WI38 (cell line): Measurements from ENCODE around the gene AKAP10.

Experiments
- H3K4me3 ChIP-seq: 2 replicates; pipeline ENCODE4 v1.5.1; 2011; ENCODE audit warnings: low read depth, mild to moderate bottlenecking, control low read depth, low read length
- TF ChIP-seq, protein P1 (sequence below): IDR thresholded peaks from 2 replicates; pipeline ENCODE4 v1.5.1; 2012; ENCODE audit warnings: low read depth, mild to moderate bottlenecking, control low read depth, low read length

The AKAP10 gene

GRCh38 chr17:19915245-19915978, 62.2 kb downstream of the AKAP10 start:
- no peak overlapping the region for H3K4me3 ChIP-seq
- TF ChIP-seq, protein P1, sequence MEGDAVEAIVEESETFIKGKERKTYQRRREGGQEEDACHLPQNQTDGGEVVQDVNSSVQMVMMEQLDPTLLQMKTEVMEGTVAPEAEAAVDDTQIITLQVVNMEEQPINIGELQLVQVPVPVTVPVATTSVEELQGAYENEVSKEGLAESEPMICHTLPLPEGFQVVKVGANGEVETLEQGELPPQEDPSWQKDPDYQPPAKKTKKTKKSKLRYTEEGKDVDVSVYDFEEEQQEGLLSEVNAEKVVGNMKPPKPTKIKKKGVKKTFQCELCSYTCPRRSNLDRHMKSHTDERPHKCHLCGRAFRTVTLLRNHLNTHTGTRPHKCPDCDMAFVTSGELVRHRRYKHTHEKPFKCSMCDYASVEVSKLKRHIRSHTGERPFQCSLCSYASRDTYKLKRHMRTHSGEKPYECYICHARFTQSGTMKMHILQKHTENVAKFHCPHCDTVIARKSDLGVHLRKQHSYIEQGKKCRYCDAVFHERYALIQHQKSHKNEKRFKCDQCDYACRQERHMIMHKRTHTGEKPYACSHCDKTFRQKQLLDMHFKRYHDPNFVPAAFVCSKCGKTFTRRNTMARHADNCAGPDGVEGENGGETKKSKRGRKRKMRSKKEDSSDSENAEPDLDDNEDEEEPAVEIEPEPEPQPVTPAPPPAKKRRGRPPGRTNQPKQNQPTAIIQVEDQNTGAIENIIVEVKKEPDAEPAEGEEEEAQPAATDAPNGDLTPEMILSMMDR: no peak

DNA sequence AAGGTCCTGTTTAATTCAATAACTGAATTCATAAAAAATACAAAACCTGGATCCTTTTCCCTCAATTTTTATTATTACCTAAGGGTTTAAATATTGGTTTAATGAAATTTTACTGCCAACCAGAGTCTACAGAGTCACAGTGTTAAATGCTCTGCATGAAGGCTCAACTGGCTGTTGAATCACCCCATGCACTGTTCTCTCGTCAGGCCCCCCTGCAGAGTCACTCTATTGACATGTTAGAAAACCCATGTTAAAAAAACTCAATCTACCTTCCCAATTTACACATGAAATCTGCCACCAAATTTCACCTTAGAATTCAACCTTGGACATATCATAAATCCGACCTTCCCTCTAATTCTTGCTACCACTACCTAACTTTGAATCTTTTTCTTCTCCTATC, 66.6 kb downstream of the AKAP10 start:
- no peak overlapping the region for H3K4me3 ChIP-seq
- TF ChIP-seq, protein P1: no peak

GRCh38 chr17:19909139-19909538, 68.5 kb downstream of the AKAP10 start:
- TF ChIP-seq, protein P1: no peak
- no peak overlapping the region for H3K4me3 ChIP-seq

DNA sequence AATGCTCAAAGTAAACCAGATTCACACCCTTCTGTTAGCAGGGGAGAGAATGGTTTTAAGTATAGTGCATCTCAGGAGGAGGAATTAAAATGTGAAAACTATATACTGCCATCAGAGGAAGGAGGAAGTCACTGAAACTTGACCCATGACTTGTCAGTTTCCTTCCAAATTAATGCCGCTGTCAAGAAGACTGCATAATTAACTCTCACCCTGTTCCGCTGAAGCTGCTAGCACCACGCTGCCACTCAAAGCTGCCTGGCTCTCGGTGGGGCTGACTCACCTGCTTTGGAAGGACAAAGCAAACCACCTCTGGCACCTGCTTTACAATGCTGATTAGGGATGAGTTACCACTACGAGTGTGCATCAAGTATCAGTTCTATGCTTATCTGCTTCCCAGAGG, 72.1 kb downstream of the AKAP10 start:
- no peak overlapping the region for H3K4me3 ChIP-seq
- TF ChIP-seq, protein P1: no peak

DNA sequence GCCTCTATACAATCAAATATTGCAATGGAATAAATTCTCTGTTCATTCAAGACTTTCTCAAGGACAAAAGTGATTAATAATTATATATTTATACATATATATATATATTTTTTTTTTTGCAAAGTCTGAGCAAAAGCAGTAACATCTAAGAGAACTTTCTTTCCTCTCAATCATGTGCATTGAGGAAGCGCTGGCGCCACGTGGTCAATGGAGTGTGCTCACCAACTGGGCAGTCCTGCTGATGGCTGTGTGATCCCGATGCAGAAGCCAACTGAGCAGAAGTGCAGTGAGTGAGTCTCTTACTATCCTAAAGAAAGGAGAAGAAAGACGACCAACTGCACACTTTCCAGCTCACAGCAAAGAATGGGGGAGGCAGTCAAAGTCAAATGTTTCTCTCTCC, 72.7 kb downstream of the AKAP10 start:
- no peak overlapping the region for H3K4me3 ChIP-seq
- TF ChIP-seq, protein P1: no peak

- H3K4me3 ChIP-seq: no peak overlapping the region
Observed at GRCh38 chr17:19904412-19904811, 73.2 kb downstream of the AKAP10 start.

GRCh38 chr17:19900809-19901208, 76.8 kb downstream of the AKAP10 start:
- TF ChIP-seq, protein P1: no peak
- no peak overlapping the region for H3K4me3 ChIP-seq

More at GRCh38 chr17:19904412-19904811, 73.2 kb downstream of the AKAP10 start:
- TF ChIP-seq, protein P1: no peak
